GM18502 (cell line): ENCODE measurements around the gene MYL12A.
"Not testable (repeated sequence)": the region's sequence is repeated elsewhere in the genome, so short reads cannot be mapped to it uniquely, and the experiment has no call there.

Experiments used
- ATAC-seq: cut with Tn5 transposase; IDR thresholded peaks from one replicate; pipeline ENCODE4 v1.9.1; 2021; ENCODE audit warnings: mild to moderate bottlenecking; ENCODE audit not compliant: unreplicated experiment, poor library complexity

The MYL12A gene

DNA sequence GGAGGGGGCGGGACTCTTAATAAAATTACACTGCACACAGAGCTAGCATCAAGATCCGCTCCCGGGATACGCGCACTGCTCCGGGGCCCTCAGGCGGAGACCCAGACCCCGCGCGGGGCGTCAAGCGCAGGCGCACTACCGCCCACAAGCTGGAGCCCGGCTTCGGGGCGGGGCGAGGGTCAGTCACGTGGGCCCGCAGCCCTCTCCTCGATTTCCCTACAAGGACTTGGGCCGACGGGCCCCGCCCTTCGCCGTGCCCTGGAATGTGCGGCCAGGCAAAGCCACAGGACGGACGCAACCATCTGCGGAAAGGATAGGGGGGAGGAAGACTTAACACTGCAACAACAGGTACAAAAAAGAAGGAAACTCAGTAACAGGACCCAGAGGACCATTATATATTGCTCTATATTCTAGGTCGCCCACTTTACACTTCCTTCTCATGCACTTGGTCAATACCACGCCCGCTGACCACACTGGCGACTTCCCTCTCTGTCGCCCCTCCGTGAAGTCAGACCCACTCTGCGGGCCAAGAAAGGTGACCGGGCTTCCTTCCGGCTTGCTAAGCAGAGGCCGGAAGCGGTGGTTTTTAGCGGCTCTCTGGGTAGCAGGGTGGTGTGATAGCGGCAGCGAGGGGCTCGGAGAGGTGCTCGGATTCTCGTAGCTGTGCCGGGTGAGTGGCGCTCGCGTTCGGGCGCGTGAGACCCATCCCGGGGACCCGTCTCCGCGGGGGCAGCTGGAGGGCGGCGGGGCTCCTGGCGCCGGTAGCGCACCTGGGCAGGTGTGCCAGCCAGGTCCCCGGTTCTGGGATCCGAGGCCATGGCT is at the start of gene MYL12A:
Gene MYL12A, plus strand, starts transcription at position 562 of the 822 bp plus-strand sequence. CDS start 5,447 bp downstream, outside the sequence.
- peak; percentile 85 for ATAC-seq

- not testable (repeated sequence) for ATAC-seq
Observed at GRCh38 chr18:3198260-3198860, 49.2 kb upstream of the MYL12A start.

DNA sequence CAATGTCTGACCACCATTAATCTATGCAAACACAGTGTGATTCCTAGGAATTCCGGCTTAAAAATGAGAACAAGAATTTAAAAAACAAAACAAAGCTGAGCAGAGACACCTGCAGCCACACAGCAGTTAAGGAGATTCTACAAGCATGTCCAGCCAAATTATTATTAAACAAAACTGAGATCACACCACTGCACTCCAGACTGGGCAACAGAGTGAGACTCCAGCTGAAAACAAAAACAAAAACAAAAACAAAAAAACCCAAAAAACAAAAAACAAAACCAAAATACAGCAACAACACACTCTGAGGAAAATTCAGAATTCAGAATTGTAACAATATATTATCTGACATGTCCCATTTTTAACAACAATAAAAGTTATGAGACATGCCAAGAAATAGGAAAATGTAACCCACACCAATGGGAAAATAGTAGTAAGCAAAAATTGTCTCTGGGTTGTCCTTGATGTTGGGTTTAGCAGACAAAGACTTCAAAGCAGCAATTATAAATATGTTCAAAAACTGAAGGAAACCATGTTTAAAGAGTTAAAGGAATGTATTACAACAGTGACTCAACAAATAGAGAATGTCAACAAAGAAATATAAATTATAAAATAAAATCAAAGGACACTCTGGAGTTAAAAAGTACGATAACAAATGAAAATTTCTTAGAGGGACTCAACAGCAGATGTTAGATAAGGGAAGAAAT is 47.5 kb upstream of the MYL12A start:
- ATAC-seq = no peak

- no peak for ATAC-seq
Observed at GRCh38 chr18:3205239-3205638, 42.4 kb upstream of the MYL12A start.

DNA sequence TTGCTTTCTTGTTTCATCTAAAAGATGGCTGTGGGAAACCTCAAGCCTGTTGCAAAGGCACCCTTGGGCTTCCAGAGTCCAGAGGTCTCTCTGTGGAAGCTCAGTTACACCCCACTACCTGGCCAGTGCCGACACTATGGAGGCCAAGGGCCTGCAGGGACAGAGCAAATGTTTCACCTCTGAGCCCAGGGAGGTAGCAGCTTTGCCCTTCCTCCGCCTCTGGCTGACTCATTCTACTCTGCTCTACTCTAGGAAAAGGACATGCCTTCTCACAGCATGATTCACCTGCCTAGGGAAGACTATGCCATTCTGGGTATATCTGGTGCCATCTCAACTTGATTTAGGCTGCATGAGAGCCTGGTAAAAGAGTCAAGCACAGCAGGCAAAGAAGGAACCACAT is 40.0 kb upstream of the MYL12A start:
- no peak for ATAC-seq

- ATAC-seq = peak; percentile 71
Observed at GRCh38 chr18:3209859-3210569, 37.6 kb upstream of the MYL12A start.

- ATAC-seq = no peak
Observed at GRCh38 chr18:3211236-3211992, 36.2 kb upstream of the MYL12A start.

GRCh38 chr18:3212657-3213056 is 34.9 kb upstream of the MYL12A start:
- no peak for ATAC-seq

- peak; percentile 58 for ATAC-seq
Observed at GRCh38 chr18:3213300-3214059, 34.1 kb upstream of the MYL12A start.

DNA sequence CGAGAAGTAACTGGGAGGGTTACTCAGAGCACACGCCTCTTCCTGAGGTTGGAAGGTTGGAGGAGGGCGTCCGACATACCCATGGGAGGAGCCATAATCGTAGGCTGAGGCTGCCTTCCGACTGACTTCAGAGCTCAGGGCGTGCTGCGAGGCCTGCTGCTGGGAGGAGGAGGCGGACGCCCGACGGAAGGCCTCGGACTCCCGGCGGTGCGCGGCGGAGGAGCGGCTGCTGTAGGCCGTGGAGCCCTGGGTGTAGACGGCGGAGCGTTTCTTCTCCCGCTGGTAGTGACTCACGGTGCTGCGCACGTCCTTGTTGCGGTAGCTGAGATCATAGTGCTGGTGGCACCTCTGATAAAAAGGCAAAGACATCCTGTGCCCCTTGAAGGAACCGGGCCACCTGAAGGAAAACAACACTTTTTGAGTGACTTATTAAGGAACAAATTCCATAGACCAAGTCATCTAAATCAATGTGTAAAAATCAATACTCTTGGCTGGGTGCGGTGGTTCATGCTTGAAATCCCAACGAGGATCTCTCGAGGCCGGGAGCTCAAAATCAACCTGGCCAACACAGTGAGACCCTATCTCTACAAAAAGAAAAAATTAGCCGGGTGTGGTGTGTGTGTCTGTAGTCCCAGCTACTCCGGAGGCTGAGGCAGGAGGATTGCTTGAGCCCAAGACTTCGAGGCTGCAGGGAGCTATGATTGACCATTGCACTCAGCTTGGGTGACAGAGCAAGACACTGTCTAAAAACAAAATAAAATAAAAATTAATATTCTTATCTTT is 32.6 kb upstream of the MYL12A start:
- ATAC-seq = no peak

DNA sequence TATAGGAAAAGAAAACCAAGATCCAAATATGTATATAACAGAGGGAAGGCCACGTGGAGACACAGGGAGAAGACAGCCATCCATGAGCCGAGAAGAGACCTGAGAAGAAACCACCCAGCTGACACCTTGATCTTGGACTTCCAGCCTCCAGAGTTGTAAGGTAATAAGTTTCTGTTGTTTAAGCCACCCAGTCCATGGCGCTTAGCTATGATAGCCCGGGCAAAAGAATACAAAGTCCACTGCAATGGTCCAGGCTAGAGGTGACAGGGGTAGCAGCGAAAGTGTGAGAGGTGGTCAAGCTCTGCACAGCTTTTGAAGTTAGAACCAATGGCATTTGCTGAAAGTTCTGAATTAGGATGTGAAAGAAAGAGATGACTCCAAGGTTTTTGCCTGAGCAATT is 30.6 kb upstream of the MYL12A start:
- no peak for ATAC-seq

- no peak for ATAC-seq
Observed at GRCh38 chr18:3217948-3218647, 29.5 kb upstream of the MYL12A start.

DNA sequence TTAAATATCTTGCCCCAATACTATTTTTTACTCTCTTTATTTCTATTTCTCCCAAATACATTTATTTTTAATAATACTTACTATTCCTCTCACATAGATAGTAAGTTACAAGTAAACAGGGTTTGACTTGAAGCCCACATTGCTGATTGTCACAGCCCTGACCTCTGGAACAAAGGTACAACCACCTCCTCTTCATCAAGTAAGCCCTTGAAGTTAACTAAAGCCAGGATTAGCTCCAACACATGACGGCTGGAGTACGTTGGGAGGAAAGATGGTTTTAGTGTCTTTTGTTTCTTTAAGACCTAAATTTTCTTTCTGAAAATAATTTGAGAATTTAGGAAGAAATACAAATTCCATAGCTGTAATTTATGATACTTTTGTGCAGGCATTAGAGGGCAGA is 28.8 kb upstream of the MYL12A start:
- ATAC-seq = no peak

DNA sequence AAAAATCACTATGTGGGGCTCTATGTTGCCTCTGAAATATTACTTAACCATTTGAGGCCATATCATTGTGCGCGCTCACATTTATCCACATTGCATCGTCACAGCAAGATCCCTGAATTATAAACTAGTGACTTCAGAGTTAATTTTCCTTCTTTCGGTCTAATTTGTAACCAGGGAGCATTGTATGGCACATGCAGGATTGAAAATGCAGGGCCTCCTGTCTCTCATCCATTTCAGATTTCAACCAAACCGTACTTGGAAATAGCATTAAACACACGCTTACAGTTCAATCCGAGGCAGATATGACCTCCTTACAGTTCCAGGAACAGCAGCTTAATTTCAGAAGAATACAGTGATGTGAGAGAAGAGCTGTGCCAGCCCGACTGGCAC is 28.4 kb upstream of the MYL12A start:
- no peak for ATAC-seq

DNA sequence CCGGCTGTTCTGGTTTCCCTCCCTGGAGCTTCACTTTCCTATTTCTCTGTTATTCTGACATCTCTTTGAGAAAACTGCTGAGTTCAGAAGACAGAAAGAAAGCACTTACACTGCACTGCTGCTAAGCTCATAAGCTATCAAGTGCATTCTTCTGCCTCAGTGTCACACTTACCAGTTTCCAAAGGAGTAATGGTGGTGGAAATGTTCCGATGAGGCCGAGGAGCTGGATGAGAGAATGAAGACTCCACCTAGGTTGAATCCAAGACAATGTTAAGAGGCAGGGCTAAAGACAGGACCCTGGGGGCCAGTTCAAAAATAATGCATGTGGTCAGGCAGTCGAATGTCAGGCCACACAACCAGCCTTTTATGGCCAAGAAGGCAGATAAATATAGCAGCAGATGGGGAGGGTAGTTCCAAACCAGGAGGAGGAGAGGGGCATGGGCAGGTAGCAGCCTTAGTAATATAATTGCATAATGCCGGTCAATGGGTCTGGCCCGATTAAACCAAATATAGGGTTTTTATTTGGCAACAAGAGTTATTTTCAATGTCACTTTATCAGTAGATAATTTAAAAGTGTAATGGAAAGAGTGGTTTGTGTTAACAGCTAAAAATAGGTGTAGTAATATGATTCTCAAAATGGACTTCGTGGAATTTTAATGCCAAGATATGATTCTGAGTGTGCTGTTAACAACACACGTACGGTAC is 27.8 kb upstream of the MYL12A start, which contains the start of gene MYOM1:
Gene MYOM1, minus strand, starts transcription at position 338 of the 705 bp plus-strand sequence. CDS start 4,745 bp downstream, outside the sequence.
- ATAC-seq = no peak

DNA sequence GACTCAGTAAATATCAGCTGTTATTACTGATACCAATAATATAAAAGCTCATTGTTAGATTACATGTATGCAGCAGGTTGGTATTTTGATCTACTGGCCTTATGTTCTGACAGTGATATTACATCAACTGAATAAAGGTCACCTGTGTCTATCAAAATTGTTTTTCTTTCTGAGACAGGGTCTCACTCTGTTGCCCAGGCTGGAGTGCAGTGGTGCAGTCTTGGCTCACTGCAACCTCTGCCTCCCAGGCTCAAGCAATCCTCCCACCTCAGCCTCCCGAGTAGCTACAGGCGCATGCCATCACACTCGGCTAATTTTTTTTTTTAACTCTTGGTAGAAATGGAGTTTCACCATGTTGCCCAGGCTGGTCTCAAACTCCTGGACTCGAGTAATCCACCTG is 26.7 kb upstream of the MYL12A start:
- not testable (repeated sequence) for ATAC-seq

DNA sequence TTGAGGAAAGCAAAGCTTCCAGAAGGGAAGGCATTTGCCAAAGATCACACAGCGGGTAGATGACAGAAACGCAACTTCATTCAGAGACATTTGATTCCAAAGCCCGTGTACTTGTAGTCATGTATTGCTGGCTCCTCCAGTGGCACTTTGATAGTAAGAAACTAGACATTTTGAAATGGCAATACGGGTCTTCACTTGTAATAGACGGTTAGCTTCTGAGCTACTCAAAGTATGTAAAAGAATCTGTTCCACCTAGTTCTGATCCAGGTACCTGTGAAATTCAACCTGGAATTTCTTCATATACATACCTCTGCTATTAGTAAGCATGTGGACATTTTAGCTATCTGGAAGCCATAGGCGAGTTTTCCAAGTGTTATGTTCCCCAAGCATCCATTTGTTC is 26.1 kb upstream of the MYL12A start:
- ATAC-seq = no peak
